ENCODE measurements around the gene GATA6.

The GATA6 gene

GRCh38 chr18:22167091-22167470, 2.3 kb upstream of the GATA6 start:
- no peak for DNase-seq

- DNase-seq, result no peak
Observed at GRCh38 chr18:22167471-22168241, 1.7 kb upstream of the GATA6 start.

- DNase-seq, result peak in 1 of 5 donors; percentile 13
Observed at GRCh38 chr18:22168360-22168921, 948 bp upstream of the GATA6 start.

GRCh38 chr18:22169889-22170420, 566 bp downstream of the GATA6 start:
- DNase-seq, result no peak

- peak in 1 of 5 donors; percentile 6 for DNase-seq
Observed at GRCh38 chr18:22170421-22171257, 1.2 kb downstream of the GATA6 start.

GRCh38 chr18:22171258-22172119, 2.1 kb downstream of the GATA6 start:
- DNase-seq, result no peak

GRCh38 chr18:22172120-22172582, 2.8 kb downstream of the GATA6 start:
- DNase-seq, result no peak

- no peak for DNase-seq
Observed at GRCh38 chr18:22172594-22173049, 3.2 kb downstream of the GATA6 start.

GRCh38 chr18:22173221-22173927, 4.0 kb downstream of the GATA6 start:
- no peak for DNase-seq

- DNase-seq, result no peak
Observed at GRCh38 chr18:22173928-22174301, 4.5 kb downstream of the GATA6 start.

- no peak for DNase-seq
Observed at GRCh38 chr18:22174341-22175145, 5.2 kb downstream of the GATA6 start.

GRCh38 chr18:22175346-22175745, 6.0 kb downstream of the GATA6 start:
- no peak for DNase-seq

GRCh38 chr18:22176420-22177326, 7.3 kb downstream of the GATA6 start:
- no peak for DNase-seq

- no peak for DNase-seq
Observed at GRCh38 chr18:22177327-22177871, 8.0 kb downstream of the GATA6 start.

- no peak for DNase-seq
Observed at GRCh38 chr18:22179174-22179573, 9.8 kb downstream of the GATA6 start.

- no peak for DNase-seq
Observed at GRCh38 chr18:22179631-22180030, 10.2 kb downstream of the GATA6 start.

- no peak for DNase-seq
Observed at GRCh38 chr18:22180722-22181121, 11.3 kb downstream of the GATA6 start.

- no peak for DNase-seq
Observed at GRCh38 chr18:22182884-22183697, 13.7 kb downstream of the GATA6 start.

Data from T-helper 1 cell (primary cell).